WTC11 (cell line): ENCODE data around the gene TM9SF1. TPM values are rescaled to one million over a fixed set of nuclear protein-coding genes. Genes with fewer than 3 reads are reported as not detected.

Experiments used
- ATAC-seq: fragments of 200-7000 bp; cut with Tn5 transposase; 2 replicates; pipeline ENCODE4 v1.10.0; 2021; ENCODE audit warnings: mild to moderate bottlenecking, moderate library complexity
- CTCF ChIA-PET: fragments of 300-600 bp; sonication (Branson Sonifier 250); formaldehyde crosslinking; loops from one replicate; lab custom pipeline; 2021; ENCODE audit warnings: antibody characterized with exemption; lab: Charles Lee
- POLR2A ChIA-PET: fragments of 350-600 bp; sonication (Branson Sonifier 250); formaldehyde crosslinking; loops from one replicate; lab custom pipeline; 2021; ENCODE audit warnings: antibody characterized with exemption; lab: Charles Lee
- DNase-seq: peaks from one replicate; pipeline ENCODE4 v3.0.0; 2021; ENCODE audit warnings: low spot score
- H3K27ac Mint-ChIP-seq: 2 replicates; pipeline ENCODE4 v1.8.0; 2021; ENCODE audit warnings: mixed read lengths
- H3K27me3 Mint-ChIP-seq: 2 replicates; pipeline ENCODE4 v1.8.0; 2021; ENCODE audit warnings: low read depth, mild to moderate bottlenecking, moderate library complexity, mixed read lengths
- H3K36me3 Mint-ChIP-seq: 2 replicates; pipeline ENCODE4 v1.8.0; 2021; ENCODE audit warnings: mixed read lengths
- H3K4me1 Mint-ChIP-seq: 2 replicates; pipeline ENCODE4 v1.8.0; 2022; ENCODE audit warnings: mixed read lengths
- H3K4me3 Mint-ChIP-seq: 2 replicates; pipeline ENCODE4 v1.8.0; 2021; ENCODE audit warnings: mild to moderate bottlenecking, moderate library complexity, mixed read lengths
- H3K9me3 Mint-ChIP-seq: 2 replicates; pipeline ENCODE4 v1.8.0; 2021; ENCODE audit warnings: mixed read lengths
- ATF1 ChIP-seq: sonication (generic); formaldehyde crosslinking; IDR thresholded peaks from 2 replicates; pipeline ENCODE4 v1.8.1; 2023; ENCODE audit warnings: mild to moderate bottlenecking, moderate library complexity, missing genetic modification reagents
- ATF3 ChIP-seq: sonication (generic); formaldehyde crosslinking; conservative IDR thresholded peaks from 2 replicates; pipeline ENCODE4 v1.8.1; 2022; ENCODE audit warnings: mild to moderate bottlenecking, missing genetic modification reagents
- CTCF ChIP-seq: fragments of 200-600 bp; IDR thresholded peaks from 2 replicates; pipeline ENCODE4 v1.8.0; 2022; ENCODE audit warnings: antibody characterized with exemption
- ELF4 ChIP-seq: sonication (generic); formaldehyde crosslinking; IDR thresholded peaks from 2 replicates; pipeline ENCODE4 v1.8.1; 2022; ENCODE audit warnings: low read depth, mild to moderate bottlenecking, moderate library complexity, missing genetic modification reagents
- FOXP1 ChIP-seq: sonication (generic); formaldehyde crosslinking; IDR thresholded peaks from 2 replicates; pipeline ENCODE4 v1.8.0; 2022; ENCODE audit warnings: missing genetic modification reagents, mild to moderate bottlenecking, moderate library complexity, borderline replicate concordance
- JAZF1 ChIP-seq: fragments of 250-450 bp; sonication (Bioruptor Pico); IDR thresholded peaks from 2 replicates; pipeline ENCODE4 v1.9.0; 2021; ENCODE audit warnings: moderate library complexity, mild to moderate bottlenecking, inconsistent platforms
- MXD4 ChIP-seq: fragments of 250-450 bp; sonication (Bioruptor Pico); IDR thresholded peaks from 2 replicates; pipeline ENCODE4 v1.8.0; 2021; ENCODE audit warnings: mild to moderate bottlenecking, moderate library complexity, borderline replicate concordance
- NFE2L1 ChIP-seq: sonication (generic); formaldehyde crosslinking; IDR thresholded peaks from 2 replicates; pipeline ENCODE4 v1.8.1; 2023; ENCODE audit warnings: missing genetic modification reagents
- NR2C2 ChIP-seq: sonication (generic); formaldehyde crosslinking; IDR thresholded peaks from 2 replicates; pipeline ENCODE4 v1.8.0; 2022; ENCODE audit warnings: mild to moderate bottlenecking, missing genetic modification reagents
- OVOL2 ChIP-seq: fragments of 250-450 bp; sonication (Bioruptor Pico); IDR thresholded peaks from 2 replicates; pipeline ENCODE4 v1.9.0; 2021; ENCODE audit warnings: mild to moderate bottlenecking, borderline replicate concordance
- PRRX2 ChIP-seq: fragments of 250-450 bp; sonication (Bioruptor Pico); IDR thresholded peaks from 2 replicates; pipeline ENCODE4 v1.8.0; 2021; ENCODE audit warnings: mild to moderate bottlenecking
- SMAD3 ChIP-seq: sonication (generic); formaldehyde crosslinking; IDR thresholded peaks from 2 replicates; pipeline ENCODE4 v1.8.0; 2022; ENCODE audit warnings: missing genetic modification reagents, mild to moderate bottlenecking, borderline replicate concordance
- TP53 ChIP-seq: sonication (generic); formaldehyde crosslinking; IDR thresholded peaks from 2 replicates; pipeline ENCODE4 v1.8.1; 2023; ENCODE audit warnings: mild to moderate bottlenecking, missing genetic modification reagents
- USF1 ChIP-seq: sonication (generic); formaldehyde crosslinking; IDR thresholded peaks from 2 replicates; pipeline ENCODE4 v1.8.0; 2022; ENCODE audit warnings: mild to moderate bottlenecking, missing genetic modification reagents
- ZNF232 ChIP-seq: sonication (generic); formaldehyde crosslinking; IDR thresholded peaks from 2 replicates; pipeline ENCODE4 v1.8.0; 2022; ENCODE audit warnings: mild to moderate bottlenecking, missing genetic modification reagents
- ZNF671 ChIP-seq: fragments of 250-450 bp; sonication (Bioruptor Pico); IDR thresholded peaks from 2 replicates; pipeline ENCODE4 v1.8.0; 2021; ENCODE audit warnings: mild to moderate bottlenecking
- total RNA-seq: library from RNA; stranded (reverse); gene quantifications from 3 replicates; pipeline ENCODE4 v1.2.3, GENCODE V29; 2021
- TF ChIP-seq, protein P1 (sequence below): fragments of 250-450 bp; sonication (Bioruptor Pico); IDR thresholded peaks from 2 replicates; pipeline ENCODE4 v2.1.2; 2022; ENCODE audit warnings: mild to moderate bottlenecking, moderate library complexity
- TF ChIP-seq, protein P2 (sequence below): fragments of 250-450 bp; sonication (Bioruptor Pico); IDR thresholded peaks from 2 replicates; pipeline ENCODE4 v1.9.0; 2021; ENCODE audit warnings: mild to moderate bottlenecking, borderline replicate concordance

The TM9SF1 gene
- total RNA-seq, 1 experiment from 2014 or later: 27.9 TPM

GRCh38 chr14:24159777-24160498 lies 35.3 kb downstream of the TM9SF1 start (continued):
- TF ChIP-seq, protein P1, sequence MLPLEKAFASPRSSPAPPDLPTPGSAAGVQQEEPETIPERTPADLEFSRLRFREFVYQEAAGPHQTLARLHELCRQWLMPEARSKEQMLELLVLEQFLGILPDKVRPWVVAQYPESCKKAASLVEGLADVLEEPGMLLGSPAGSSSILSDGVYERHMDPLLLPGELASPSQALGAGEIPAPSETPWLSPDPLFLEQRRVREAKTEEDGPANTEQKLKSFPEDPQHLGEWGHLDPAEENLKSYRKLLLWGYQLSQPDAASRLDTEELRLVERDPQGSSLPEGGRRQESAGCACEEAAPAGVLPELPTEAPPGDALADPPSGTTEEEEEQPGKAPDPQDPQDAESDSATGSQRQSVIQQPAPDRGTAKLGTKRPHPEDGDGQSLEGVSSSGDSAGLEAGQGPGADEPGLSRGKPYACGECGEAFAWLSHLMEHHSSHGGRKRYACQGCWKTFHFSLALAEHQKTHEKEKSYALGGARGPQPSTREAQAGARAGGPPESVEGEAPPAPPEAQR: no peak
- TF ChIP-seq TP53 (CRISPR knock-in tag) (no peak), ELF4 (CRISPR knock-in tag) (no peak), MXD4 (CRISPR knock-in tag) (no peak), NR2C2 (CRISPR knock-in tag) (no peak)
- TF ChIP-seq, all 79 proteins: peak for 0

DNA sequence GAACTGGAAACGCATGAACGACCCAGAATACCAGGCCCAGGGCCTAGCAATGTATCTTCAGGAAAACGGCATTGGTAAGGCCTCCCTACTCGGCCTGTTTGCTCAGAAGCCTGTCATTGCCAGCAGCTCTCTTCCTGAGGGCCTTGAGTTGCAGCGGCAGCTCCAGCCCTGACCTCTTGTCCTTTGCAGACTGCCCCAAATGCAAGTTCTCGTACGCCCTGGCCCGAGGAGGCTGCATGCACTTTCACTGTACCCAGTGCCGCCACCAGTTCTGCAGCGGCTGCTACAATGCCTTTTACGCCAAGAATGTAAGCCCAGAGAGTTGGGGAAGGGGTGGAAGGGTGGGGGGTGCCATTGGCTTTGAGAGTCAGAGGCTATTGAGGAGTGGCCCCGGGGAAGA lies 37.9 kb downstream of the TM9SF1 start:
- ChIA-PET CTCF (no interaction called here), POLR2A (no interaction called here)
- Mint-ChIP-seq H3K27me3 (no peaks in the 10 kb centered on the region), H3K36me3 (peaks cover 49% of the 10 kb centered on the region), H3K4me1 (peaks cover 13% of the 10 kb centered on the region), H3K27ac (no peak overlapping the region), H3K9me3 (no peaks in the 10 kb centered on the region), H3K4me3 (no peak overlapping the region)
- ATAC-seq (no peak), DNase-seq (no peak)
- TF ChIP-seq ATF3 (CRISPR knock-in tag) (no peak), FOXP1 (CRISPR knock-in tag) (no peak), ATF1 (CRISPR knock-in tag) (no peak), JAZF1 (CRISPR knock-in tag) (no peak), OVOL2 (CRISPR knock-in tag) (no peak), SMAD3 (CRISPR knock-in tag) (no peak), PRRX2 (no peak)

DNA sequence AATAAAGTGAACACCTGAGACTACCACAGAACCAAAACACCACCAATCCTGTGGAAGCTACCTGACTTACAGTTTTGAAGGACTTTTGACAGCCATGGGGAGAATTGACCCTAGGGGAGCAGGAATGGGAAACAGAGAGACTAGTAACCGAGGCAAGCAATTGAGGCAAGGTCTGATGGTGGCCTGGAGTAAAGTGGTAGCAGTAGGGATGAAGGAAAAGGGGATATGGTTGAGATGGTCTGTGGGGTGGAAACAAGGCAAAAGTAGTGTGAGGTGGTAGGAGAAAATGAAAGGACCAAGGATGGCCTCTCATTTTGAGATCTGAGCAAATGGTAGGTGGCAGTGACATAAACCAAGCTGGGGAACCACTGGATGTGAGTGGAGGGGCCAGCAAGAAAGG lies 38.4 kb downstream of the TM9SF1 start:
- Mint-ChIP-seq H3K27me3 (no peaks in the 10 kb centered on the region), H3K9me3 (no peaks in the 10 kb centered on the region), H3K27ac (no peak overlapping the region), H3K4me1 (peaks cover 11% of the 10 kb centered on the region)
- ChIA-PET POLR2A (no interaction called here), CTCF (no interaction called here)
- DNase-seq (no peak), ATAC-seq (no peak)
- TF ChIP-seq CTCF: no peak
- TF ChIP-seq, protein P1: no peak
- no peak for TF ChIP-seq ZNF671
- no peak for TF ChIP-seq ZNF232
- TF ChIP-seq, all 79 proteins: peak for 0
- Mint-ChIP-seq H3K4me3 (no peak overlapping the region), H3K36me3 (peaks cover 52% of the 10 kb centered on the region)

GRCh38 chr14:24155100-24155499 lies 40.1 kb downstream of the TM9SF1 start:
- TF ChIP-seq USF1 (CRISPR knock-in tag): no peak
- TF ChIP-seq, protein P2, sequence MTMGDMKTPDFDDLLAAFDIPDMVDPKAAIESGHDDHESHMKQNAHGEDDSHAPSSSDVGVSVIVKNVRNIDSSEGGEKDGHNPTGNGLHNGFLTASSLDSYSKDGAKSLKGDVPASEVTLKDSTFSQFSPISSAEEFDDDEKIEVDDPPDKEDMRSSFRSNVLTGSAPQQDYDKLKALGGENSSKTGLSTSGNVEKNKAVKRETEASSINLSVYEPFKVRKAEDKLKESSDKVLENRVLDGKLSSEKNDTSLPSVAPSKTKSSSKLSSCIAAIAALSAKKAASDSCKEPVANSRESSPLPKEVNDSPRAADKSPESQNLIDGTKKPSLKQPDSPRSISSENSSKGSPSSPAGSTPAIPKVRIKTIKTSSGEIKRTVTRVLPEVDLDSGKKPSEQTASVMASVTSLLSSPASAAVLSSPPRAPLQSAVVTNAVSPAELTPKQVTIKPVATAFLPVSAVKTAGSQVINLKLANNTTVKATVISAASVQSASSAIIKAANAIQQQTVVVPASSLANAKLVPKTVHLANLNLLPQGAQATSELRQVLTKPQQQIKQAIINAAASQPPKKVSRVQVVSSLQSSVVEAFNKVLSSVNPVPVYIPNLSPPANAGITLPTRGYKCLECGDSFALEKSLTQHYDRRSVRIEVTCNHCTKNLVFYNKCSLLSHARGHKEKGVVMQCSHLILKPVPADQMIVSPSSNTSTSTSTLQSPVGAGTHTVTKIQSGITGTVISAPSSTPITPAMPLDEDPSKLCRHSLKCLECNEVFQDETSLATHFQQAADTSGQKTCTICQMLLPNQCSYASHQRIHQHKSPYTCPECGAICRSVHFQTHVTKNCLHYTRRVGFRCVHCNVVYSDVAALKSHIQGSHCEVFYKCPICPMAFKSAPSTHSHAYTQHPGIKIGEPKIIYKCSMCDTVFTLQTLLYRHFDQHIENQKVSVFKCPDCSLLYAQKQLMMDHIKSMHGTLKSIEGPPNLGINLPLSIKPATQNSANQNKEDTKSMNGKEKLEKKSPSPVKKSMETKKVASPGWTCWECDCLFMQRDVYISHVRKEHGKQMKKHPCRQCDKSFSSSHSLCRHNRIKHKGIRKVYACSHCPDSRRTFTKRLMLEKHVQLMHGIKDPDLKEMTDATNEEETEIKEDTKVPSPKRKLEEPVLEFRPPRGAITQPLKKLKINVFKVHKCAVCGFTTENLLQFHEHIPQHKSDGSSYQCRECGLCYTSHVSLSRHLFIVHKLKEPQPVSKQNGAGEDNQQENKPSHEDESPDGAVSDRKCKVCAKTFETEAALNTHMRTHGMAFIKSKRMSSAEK: no peak
- no peak for TF ChIP-seq NFE2L1 (CRISPR knock-in tag)
- no peak for TF ChIP-seq OVOL2 (CRISPR knock-in tag)
- TF ChIP-seq ELF4 (CRISPR knock-in tag): no peak
- Mint-ChIP-seq H3K4me3 (no peak overlapping the region), H3K9me3 (no peaks in the 10 kb centered on the region), H3K36me3 (peaks cover 63% of the 10 kb centered on the region), H3K27ac (no peak overlapping the region), H3K4me1 (no peaks in the 10 kb centered on the region), H3K27me3 (no peaks in the 10 kb centered on the region)
- CTCF ChIA-PET: no interaction called here
- DNase-seq (no peak), ATAC-seq (no peak)
- POLR2A ChIA-PET: interaction anchor here (0.6 kb wide), 1 partner anchor 461 kb away, joined by 3 read pairs; no protein-coding TSS in a partner anchor
